HEK293T (cell line): ENCODE data around the gene AGBL4.

Experiments
- CTCF ChIA-PET: fragments of 350-600 bp; formaldehyde crosslinking; extraction: SDS; loops from one replicate; lab custom pipeline; 2021; ENCODE audit warnings: antibody characterized with exemption, inconsistent platforms; lab: Yijun Ruan, JAX
- POLR2A ChIA-PET: fragments of 350-600 bp; formaldehyde crosslinking; extraction: SDS; loops from one replicate; lab custom pipeline; 2020; ENCODE audit warnings: antibody characterized with exemption, inconsistent platforms; lab: Yijun Ruan, JAX
- DNase-seq: peaks from one replicate; pipeline ENCODE4 v3.0.0; 2012; ENCODE audit warnings: mixed read lengths; ENCODE audit errors: extremely low spot score
- ARNT ChIP-seq: fragments of 450-650 bp; IDR thresholded peaks from 2 replicates; pipeline ENCODE4 v1.6.1; 2017; ENCODE audit warnings: mild to moderate bottlenecking
- BHLHE40 ChIP-seq: fragments of 450-650 bp; IDR thresholded peaks from 2 replicates; pipeline ENCODE4 v1.6.1; 2016; ENCODE audit warnings: mild to moderate bottlenecking, moderate library complexity, borderline replicate concordance
- CTBP1 ChIP-seq: fragments of 450-650 bp; IDR thresholded peaks from 2 replicates; pipeline ENCODE4 v1.6.1; 2016; ENCODE audit warnings: borderline replicate concordance
- ELF4 ChIP-seq: fragments of 450-650 bp; IDR thresholded peaks from 2 replicates; pipeline ENCODE4 v1.6.1; 2017; ENCODE audit warnings: antibody characterized with exemption
- FOXA1 ChIP-seq: fragments of 450-650 bp; IDR thresholded peaks from 2 replicates; pipeline ENCODE4 v1.6.1; 2016; ENCODE audit warnings: mild to moderate bottlenecking
- FOXK2 ChIP-seq: fragments of 450-650 bp; IDR thresholded peaks from 2 replicates; pipeline ENCODE4 v1.6.1; 2016; ENCODE audit warnings: mild to moderate bottlenecking
- FOXM1 ChIP-seq: fragments of 450-650 bp; IDR thresholded peaks from 2 replicates; pipeline ENCODE4 v1.6.1; 2017; ENCODE audit warnings: mild to moderate bottlenecking, borderline replicate concordance
- HDGF ChIP-seq: fragments of 450-650 bp; IDR thresholded peaks from 2 replicates; pipeline ENCODE4 v1.6.1; 2017; ENCODE audit warnings: antibody characterized with exemption, borderline replicate concordance
- L3MBTL2 ChIP-seq: fragments of 450-650 bp; conservative IDR thresholded peaks from 2 replicates; pipeline ENCODE4 v1.6.1; 2016; ENCODE audit warnings: mild to moderate bottlenecking
- LEF1 ChIP-seq: fragments of 450-650 bp; IDR thresholded peaks from 2 replicates; pipeline ENCODE4 v1.6.1; 2017; ENCODE audit warnings: mild to moderate bottlenecking, borderline replicate concordance
- NFRKB ChIP-seq: fragments of 450-650 bp; IDR thresholded peaks from 2 replicates; pipeline ENCODE4 v1.6.1; 2016; ENCODE audit warnings: mild to moderate bottlenecking, moderate library complexity
- SP1 ChIP-seq: fragments of 450-650 bp; IDR thresholded peaks from 2 replicates; pipeline ENCODE4 v1.6.1; 2017
- SUZ12 ChIP-seq: fragments of 450-650 bp; IDR thresholded peaks from 2 replicates; pipeline ENCODE4 v1.6.1; 2016; ENCODE audit warnings: mild to moderate bottlenecking
- TARDBP ChIP-seq: fragments of 450-650 bp; IDR thresholded peaks from 2 replicates; pipeline ENCODE4 v1.6.1; 2016
- ZNF384 ChIP-seq: fragments of 450-650 bp; IDR thresholded peaks from 2 replicates; pipeline ENCODE4 v1.6.1; 2016
- TF ChIP-seq, protein P1 (sequence below): fragments of 450-650 bp; IDR thresholded peaks from 2 replicates; pipeline ENCODE4 v1.6.1; 2016

The AGBL4 gene

DNA sequence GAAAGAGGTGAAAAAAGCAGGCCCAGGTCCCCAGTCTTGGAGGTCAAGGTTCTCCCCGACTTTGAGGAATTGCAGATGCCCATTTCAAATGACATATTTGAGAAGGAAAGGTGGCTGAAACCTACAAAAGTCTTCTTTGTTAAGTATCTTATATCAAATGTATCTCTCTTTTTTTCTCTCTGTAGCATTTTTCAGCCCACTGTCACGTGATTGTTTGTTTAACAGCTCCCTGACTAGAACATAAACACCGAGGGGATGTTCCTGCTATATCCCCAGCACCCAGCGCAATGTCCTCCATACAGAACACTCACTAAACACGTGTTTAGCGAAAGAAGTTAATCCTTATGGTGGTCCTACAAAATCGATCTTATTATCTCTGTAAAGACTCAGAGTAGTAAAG is 1274.7 kb downstream of the AGBL4 start:
- no peak for DNase-seq
- CTCF ChIA-PET, result no interaction called here
- POLR2A ChIA-PET, result no interaction called here
- TF ChIP-seq, protein P1, sequence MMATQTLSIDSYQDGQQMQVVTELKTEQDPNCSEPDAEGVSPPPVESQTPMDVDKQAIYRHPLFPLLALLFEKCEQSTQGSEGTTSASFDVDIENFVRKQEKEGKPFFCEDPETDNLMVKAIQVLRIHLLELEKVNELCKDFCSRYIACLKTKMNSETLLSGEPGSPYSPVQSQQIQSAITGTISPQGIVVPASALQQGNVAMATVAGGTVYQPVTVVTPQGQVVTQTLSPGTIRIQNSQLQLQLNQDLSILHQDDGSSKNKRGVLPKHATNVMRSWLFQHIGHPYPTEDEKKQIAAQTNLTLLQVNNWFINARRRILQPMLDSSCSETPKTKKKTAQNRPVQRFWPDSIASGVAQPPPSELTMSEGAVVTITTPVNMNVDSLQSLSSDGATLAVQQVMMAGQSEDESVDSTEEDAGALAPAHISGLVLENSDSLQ, result no peak
- TF ChIP-seq FOXK2 (no peak), ELF4 (no peak), HDGF (no peak), FOXA1 (no peak), L3MBTL2 (no peak), LEF1 (no peak), TARDBP (no peak), BHLHE40 (no peak), SUZ12 (no peak), ARNT (no peak)

DNA sequence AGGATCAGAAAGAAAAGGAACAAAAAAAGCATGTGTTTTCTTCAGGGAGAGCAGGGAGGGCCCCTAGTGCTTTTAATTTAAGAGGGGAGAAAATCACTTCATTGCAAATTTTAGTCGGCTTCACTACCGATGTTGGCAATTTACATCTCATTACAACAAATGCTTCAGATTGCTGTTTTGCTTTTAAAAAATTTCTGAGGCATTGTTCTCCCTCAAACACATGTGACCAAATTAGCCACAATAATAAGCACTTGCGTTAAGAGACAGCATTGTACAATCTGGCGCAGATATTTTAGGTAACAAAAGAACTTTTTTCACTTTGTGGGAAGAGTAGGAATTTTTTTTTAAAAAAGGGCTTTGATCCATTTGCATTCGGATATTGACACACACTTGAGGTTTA is 1276.8 kb downstream of the AGBL4 start:
- POLR2A ChIA-PET, result no interaction called here
- DNase-seq, result no peak
- CTCF ChIA-PET, result interaction anchor here (0.6 kb wide), 1 partner anchor 771 kb away, joined by 3 read pairs; no protein-coding TSS in a partner anchor
- TF ChIP-seq HDGF (no peak), FOXK2 (no peak), ELF4 (no peak), FOXA1 (no peak), NFRKB (no peak), FOXM1 (no peak), SP1 (no peak), SUZ12 (no peak), BHLHE40 (no peak), ARNT (no peak)

DNA sequence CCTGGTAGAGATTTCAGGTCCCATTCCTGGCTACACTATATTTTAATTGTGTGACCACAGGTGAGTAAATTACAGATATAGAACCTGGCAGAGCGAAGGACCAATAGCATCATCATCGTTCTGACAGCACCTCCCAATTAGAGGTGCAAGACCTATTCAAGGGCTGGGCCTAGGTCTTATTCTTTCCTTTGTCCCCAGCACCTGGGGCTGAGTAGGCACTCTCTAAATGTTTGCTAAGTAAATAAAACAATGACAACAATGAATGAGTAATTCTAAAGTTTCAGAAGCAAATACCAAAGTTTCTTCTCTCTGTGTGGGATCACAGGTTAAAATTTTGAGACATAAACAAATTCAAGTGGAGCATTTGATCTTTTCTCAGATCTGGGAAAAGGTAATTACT is 1279.7 kb downstream of the AGBL4 start:
- CTCF ChIA-PET, result no interaction called here
- TF ChIP-seq TARDBP (no peak), FOXK2 (no peak), FOXA1 (no peak), ELF4 (no peak), FOXM1 (no peak), BHLHE40 (no peak), SP1 (no peak), CTBP1 (no peak), LEF1 (no peak), L3MBTL2 (no peak), ARNT (no peak), HDGF (no peak), ZNF384 (no peak), SUZ12 (no peak)
- TF ChIP-seq, protein P1, result no peak
- no peak for DNase-seq
- POLR2A ChIA-PET, result no interaction called here

DNA sequence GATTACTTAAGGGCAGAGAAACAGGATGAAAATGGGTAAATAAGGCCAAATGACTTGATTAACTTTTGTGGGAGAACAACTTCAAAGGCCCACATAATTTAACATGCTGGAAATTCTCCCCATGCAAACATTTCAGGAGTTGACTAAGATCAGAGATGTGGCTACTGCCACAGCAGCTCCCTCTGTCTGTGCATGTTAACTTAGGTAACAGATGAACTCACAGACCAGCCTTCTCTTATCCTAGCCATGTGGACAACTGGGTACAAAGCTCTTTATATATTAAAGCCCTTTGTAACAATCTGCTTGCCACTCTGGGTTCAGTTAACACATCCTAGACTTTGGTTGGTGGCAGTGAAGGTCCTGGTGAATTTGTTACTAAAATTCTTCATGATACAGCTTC is 1280.3 kb downstream of the AGBL4 start:
- POLR2A ChIA-PET, result no interaction called here
- no peak for DNase-seq
- TF ChIP-seq FOXK2 (no peak), LEF1 (no peak)
- CTCF ChIA-PET, result no interaction called here

DNA sequence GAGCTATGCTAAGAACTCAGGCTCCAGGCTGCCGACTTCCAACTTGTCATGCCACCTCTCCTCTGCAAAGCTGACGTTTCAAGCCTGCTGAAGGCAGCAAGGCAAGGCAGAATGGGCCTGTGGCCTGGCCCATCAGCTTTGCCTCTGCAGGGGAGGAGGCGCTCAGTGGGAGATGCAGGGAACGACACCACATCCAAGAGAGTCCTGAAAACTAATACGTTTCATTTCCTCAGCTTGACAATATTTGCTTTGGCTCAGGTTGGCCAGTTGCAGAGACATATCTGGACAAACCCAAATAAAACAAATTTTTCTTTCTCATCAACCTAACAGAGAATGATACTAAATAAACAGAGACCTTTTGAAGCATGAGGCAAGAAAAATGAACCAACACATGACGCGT is 1282.4 kb downstream of the AGBL4 start:
- no peak for TF ChIP-seq SUZ12
- TF ChIP-seq LEF1, result no peak
- TF ChIP-seq ELF4, result no peak
- no peak for TF ChIP-seq FOXA1
- TF ChIP-seq ARNT, result no peak
- TF ChIP-seq NFRKB, result no peak
- TF ChIP-seq FOXM1, result no peak
- no peak for TF ChIP-seq BHLHE40
- no peak for TF ChIP-seq TARDBP
- TF ChIP-seq ZNF384, result no peak
- TF ChIP-seq, protein P1, result no peak
- TF ChIP-seq SP1, result no peak
- no peak for TF ChIP-seq L3MBTL2
- TF ChIP-seq FOXK2, result no peak
- TF ChIP-seq CTBP1, result no peak
- TF ChIP-seq HDGF, result no peak
- DNase-seq, result no peak
- ChIA-PET CTCF (interaction anchor here (1.3 kb wide), 1 partner anchor 64 kb away, joined by 4 read pairs; no protein-coding TSS in a partner anchor), POLR2A (no interaction called here)

DNA sequence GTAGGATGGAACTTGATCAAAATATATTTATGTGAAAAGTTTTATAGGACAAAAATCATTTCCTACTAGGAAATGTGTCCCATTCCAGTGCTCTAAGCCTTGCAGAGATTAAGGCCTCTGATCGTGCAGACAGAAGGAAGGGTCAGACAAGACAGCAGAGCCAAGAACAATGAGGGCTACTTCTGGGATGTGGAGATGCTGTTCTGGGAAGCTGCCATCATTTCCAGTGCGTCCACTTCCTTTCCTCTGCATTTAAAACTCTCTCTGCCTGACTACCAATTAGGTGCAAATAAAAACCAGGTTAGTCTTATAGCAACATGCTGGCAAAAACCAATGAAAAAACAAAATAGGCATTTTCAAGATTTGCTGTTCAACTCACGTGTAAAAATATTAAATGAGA is 1283.1 kb downstream of the AGBL4 start:
- no peak for TF ChIP-seq BHLHE40
- TF ChIP-seq, protein P1, result no peak
- TF ChIP-seq SP1, result no peak
- no peak for TF ChIP-seq TARDBP
- no peak for TF ChIP-seq HDGF
- TF ChIP-seq FOXM1, result no peak
- no peak for TF ChIP-seq CTBP1
- no peak for DNase-seq
- POLR2A ChIA-PET, result no interaction called here
- CTCF ChIA-PET, result interaction anchor here (1.3 kb wide), 1 partner anchor 63 kb away, joined by 4 read pairs; no protein-coding TSS in a partner anchor
